Uterus (tissue), 2 donors: Measurements from ENCODE around the gene GALK2.

Experiments used
- CTCF ChIP-seq, 4 experiments: fragments of 200-600 bp in 2 of 4; fragments of 450-650 bp in 2 of 4; sonication (generic) in 2 of 4; IDR thresholded peaks; one replicate each; pipeline ENCODE4 v1.5.1; 2016 to 2019; ENCODE audit warnings: antibody characterized with exemption in 4 of 4, mild to moderate bottlenecking in 2 of 4, moderate library complexity in 1 of 4
- POLR2A ChIP-seq, 2 donors: fragments of 450-650 bp; IDR thresholded peaks; one replicate each; pipeline ENCODE4 v1.6.1; 2016; ENCODE audit warnings: antibody characterized with exemption in 2 of 2, mild to moderate bottlenecking in 1 of 2, moderate library complexity in 1 of 2

- TF ChIP-seq CTCF (IDR thresholded peaks at IDR 0.05) (no peak), POLR2A (IDR thresholded peaks at IDR 0.05) (no peak)
These were observed 15.7 kb upstream of the GALK2 start for GRCh38 chr15:49154359-49154758.
